Stimulated activated CD4-positive, alpha-beta T cell treated with anti-CD3 and anti-CD28 coated beads, TNF-alpha, amount 100 ng/mL, for 48 hours (primary cell): Measurements from ENCODE around the gene TNKS1BP1.
"Not testable (repeated sequence)": the region's sequence is repeated elsewhere in the genome, so short reads cannot be mapped to it uniquely, and the experiment has no call there.

Source experiments
- DNase-seq, 3 donors: peaks; one replicate each; pipeline ENCODE4 v3.0.0-alpha.2; 2020; ENCODE audit warnings: low read depth in 3 of 3

The TNKS1BP1 gene

GRCh38 chr11:57288771-57289579 is 35.8 kb downstream of the TNKS1BP1 start:
- DNase-seq = no peak

- no peak for DNase-seq
Observed at GRCh38 chr11:57287884-57288283, 36.9 kb downstream of the TNKS1BP1 start.

DNA sequence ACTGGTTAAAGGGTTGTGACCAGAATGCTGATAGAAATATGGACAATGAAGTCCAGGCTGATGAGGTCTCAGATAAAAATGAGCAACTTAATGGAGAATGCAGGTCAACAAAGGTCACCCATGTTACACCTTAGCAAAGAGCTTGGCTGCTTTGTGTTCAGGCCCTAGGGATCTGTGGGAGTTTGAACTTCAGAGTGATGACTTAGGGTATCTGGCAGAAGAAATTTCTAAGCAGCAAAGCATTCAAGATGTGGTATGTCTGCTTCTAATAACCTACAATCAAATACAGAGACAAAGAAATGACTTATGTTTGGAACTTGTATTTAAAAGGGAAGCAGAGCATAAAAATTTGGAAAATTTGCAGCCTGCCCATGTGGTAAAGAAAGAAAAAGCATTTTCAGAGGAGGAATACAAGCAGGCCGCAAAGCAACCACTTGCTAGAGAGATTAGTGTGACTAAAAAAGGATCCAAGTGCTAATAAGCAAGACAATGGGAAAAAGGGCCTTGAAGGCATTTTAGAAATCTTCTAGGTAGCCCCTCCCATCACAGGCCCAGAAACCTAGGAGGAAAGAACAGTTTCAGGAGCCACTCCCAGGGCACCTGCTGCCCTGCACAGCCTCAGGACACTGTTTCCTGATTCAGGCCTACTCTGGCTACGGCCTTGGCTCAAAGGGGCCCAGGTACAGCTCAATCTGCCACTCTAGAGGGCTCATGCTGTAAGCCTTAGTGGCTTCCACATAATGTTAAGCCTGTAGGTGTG is 41.3 kb downstream of the TNKS1BP1 start:
- no peak for DNase-seq

- DNase-seq = not testable (repeated sequence)
Observed at GRCh38 chr11:57281546-57281945, 43.2 kb downstream of the TNKS1BP1 start.

GRCh38 chr11:57279116-57279515 is 45.6 kb downstream of the TNKS1BP1 start:
- no peak for DNase-seq

DNA sequence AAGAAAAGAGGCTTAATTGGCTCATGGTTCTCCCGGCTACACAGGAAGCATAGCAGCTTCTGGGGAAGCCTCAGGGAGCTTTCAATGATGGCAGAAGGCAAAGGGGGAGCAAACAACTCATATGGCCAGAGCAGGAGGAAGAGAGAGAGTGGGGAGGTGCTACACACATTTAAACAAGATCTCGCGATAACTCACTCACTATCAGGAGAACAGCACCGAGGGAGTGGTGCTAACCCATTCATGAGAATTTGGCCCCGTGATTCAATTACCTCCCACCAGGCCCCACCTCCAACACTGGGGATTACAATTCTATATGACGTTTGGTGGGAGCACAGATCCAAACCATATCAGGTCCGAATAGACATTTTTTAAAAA is 46.0 kb downstream of the TNKS1BP1 start:
- DNase-seq = no peak

DNA sequence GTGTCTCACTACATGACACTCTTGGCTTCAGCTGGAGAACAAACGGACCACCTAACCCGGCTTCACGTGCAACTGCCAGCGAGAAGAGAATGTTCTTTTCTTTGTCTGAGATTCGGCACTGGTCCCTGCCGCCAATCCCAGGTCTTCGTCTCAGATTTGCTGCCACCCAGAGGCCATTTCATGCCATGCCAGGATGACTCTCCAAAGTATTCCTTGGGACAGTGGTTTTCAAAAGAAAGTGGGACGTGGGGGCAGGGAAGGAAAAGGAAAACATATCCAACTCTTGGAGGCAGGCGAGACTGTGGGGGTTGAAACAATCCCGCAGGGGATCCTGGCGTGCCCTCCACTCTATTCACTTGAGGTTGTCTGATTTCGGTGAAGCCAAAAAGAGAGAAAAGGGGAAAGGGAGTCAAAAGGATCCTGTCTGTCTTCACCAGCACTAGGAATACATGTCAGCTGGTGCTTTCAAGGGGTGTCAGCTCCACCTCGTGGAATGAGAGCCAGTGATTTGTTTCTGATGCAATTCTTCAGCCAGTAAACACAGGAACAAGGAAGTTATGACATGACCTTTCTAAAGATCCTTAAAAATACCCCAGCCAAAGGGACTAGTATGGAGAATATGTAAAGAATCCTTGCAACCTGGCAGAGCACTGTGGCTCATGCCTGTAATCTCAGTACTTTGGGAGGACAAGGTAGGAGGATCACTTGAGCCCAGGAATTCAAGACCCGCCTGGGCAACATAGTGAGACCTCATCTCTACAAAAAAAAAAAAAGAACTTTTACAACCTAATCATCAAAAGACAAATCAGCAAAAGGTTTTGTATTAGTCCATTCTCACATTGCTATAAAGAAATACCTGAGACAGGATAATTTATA is 46.7 kb downstream of the TNKS1BP1 start:
- peak in 2 of 3 donors; percentile 12 to 23 for DNase-seq

DNA sequence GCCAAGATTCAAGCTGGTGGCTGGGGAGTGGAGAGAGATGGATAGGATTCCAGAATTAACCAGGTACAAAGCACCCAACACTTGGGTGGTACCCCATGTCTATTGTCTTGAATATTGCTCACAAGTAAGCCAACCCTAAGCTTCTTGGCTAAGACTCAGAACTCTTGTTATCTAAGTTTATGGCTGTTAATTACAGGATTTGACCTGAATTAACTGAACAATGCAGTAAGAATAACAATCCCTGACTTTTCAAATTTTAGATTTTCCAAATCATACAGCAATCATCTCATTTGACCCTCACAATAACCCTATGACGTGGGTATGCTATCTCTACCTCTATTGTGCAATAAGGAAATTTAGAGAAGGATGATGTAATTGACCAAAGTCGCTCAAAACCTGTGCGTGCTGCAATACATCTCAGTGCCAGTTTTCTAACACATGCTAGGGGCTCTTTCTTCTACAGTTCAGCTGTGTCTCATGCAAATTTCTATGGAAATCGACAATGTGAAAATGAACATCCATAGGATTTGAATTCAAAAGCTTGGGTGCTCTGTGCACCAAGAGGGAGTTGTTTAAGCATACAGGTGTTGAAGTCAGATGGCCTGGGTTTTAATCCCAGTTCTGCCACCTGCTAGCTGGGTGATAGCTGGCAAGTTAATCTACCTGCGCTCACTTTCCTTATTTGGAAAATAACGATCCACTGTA is 47.6 kb downstream of the TNKS1BP1 start:
- DNase-seq = no peak

DNA sequence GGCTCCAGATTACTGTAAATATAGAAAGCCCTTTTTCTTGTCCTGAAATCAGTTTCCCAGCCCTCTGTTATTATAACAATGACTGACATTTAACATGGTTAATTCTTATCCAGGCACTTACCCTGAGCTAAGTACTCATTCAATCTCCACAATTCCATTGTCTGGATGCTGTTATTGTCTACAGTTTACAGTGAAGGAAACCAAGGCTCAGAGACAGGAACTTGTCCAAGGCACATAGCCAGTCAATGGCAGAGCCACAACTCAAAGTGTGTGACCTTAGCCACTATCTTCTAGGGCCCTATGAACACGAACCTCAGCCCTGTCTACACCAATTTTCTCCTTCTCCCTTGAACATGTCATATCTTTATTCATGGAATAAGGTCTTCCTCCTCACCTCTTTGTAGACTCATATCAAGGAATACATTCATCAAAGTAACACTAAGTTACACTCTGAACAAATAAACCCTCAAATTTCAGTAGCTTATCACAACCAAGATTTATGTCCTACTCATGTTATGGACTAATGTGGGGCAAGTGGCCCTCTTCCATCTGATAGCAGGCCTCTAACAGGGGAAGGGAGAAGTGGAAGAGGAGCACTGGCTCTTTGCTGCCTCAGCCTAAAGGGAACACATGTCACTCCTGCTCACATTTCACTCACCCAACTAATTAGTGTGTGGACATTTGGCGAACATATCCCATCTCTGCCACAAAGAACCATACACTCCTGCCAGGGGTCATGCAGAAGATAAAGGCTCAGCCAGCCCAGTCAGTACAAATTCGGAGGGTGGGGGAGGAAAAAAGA is 48.4 kb downstream of the TNKS1BP1 start:
- DNase-seq = no peak

DNA sequence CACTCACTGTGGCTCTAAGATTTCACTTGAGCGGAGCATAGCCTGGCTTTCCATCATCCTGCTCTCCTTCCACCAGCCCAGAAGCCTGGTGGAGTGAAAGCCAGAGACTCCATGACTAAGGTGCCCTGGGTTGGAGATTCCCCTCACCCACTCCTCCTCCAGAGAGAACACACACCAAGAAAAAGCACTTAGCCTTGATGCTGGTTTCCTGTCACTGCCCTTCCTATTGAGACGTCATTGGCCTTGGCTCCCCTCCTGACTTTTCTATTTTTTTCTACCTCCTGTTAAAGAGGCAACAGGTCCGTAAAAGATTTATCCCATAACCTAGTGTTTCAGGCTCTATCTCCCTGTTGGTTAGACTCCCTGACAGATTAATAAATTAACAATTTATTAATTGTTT is 49.2 kb downstream of the TNKS1BP1 start:
- DNase-seq = no peak

GRCh38 chr11:57274904-57275498 is 49.8 kb downstream of the TNKS1BP1 start:
- no peak for DNase-seq

DNA sequence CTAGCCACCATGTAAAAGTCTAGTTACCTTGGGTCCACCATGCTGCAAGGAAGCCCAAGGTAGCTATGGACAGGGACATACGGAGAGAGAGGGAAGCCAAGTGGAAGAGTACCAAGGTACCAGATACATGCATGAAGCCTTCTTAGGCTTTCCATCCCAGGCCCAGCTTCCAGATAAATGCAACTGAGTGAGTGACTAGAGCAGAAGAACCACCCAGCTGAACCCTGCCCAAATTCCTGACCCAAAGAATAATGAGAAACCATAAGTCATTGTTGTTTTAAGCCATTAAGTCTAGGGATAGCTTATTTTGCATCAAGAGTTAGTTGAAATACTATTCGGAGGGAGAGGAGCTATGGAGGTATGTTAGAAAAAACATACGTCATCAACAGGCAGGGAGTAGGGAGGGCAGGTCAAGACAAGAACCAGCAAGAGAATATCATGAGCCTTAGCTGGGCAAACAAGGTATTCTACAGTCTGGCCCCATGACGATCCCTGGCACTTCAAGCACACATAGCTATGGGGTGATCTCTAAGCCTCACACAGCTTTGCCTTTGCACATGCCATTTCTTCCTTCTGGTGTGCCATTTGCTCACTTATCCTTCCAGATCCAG is 51.2 kb downstream of the TNKS1BP1 start:
- DNase-seq = no peak

DNA sequence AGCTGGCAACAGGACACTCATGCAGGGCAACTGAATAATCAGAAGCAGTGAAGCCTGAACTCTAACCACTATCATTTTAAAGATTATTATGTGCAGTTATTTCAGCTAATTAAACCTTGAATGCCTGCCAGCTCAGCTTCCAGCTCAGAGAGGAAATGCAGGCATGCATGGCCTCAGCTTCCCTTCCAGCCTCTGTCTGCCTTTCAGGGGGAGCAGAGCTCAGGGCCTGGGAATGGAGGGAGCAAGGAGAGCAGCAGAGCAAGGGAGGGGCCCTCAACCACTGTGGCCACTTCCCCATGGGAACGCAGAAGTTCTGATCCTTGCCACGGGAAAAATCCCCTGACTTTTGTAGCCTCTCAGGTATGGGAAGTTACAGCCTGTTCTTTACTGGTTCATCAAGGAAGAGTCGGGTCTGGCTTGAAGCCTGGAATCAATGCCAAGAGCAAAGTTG is 55.2 kb downstream of the TNKS1BP1 start:
- no peak for DNase-seq

GRCh38 chr11:57266157-57266556 is 58.6 kb downstream of the TNKS1BP1 start:
- DNase-seq = no peak

DNA sequence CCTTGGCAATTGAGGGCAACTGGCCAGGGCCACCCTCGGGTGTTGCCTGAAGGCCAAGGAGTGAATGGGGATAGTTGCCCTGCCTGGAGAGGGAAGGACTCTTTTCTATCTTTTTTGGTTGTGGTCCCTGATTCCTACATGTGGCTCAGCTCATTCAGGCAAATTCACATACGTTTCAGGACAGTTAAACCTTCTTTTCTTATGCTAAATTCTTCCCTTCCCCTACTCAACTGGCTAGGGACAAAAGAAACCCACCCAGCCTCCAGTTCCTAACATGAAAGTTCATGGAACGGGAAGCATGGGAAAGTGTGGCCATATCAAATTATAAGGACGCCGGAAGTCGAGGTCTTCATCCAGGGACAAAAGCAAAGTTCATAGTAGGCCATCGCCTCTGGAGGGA is 61.4 kb downstream of the TNKS1BP1 start:
- DNase-seq = no peak

DNA sequence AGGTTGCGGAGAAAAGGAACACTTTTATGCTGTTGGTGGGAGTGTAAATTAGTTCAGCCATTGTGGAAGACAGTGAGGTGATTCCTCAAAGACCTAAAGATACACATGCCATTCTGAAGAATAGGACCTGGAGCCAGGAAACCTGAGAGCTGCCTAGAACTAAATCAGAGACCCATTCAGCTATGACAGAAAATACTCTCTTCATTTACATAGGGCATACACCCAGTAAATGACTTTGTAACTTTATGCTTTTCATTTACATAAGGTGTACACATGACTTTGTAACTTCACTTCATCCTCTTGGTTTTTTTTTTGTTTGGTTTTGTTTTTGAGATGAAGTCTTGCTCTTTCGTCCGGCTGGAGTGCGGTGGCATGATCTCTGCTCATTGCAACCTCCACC is 62.6 kb downstream of the TNKS1BP1 start:
- DNase-seq = no peak

DNA sequence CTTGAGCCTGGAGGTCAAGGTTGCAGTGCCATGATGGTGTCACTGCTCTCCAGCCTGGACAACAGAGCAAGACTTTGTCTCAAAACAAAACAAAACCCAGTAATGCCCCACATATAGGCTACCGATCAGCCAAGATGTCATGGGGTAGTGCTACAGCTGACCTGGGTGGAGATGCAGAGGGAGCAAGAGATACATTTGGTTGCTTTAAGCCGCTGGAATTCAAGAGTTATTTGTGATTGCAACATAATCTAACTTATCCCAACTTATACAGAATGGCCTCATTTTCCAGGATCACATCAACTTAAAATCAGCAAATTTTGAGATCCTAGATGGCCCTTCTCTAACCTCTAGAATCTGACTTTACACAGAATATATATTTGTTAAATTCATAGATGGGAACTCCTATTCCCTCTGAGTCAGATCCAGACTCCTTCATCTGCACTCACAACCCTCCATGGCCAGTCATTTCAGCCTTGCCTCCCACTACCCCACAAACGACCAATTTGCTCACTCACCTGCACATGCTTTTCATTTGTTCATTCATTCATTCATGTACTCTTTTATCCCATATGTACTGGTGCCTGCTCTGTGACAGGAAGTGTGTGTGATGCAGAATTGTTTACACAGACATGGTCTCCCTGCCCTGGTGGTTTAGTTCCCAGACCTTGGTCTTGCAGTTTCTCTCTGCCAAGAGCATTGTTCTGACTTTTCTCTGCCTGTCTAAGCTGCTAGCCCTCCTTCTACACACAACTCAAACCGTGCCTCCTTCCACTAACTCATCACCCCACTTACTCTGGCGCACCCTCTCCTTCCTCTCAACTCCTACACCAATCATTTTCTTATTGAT is 63.6 kb downstream of the TNKS1BP1 start:
- DNase-seq = no peak

- no peak for DNase-seq
Observed at GRCh38 chr11:57256119-57256518, 68.6 kb downstream of the TNKS1BP1 start.

DNA sequence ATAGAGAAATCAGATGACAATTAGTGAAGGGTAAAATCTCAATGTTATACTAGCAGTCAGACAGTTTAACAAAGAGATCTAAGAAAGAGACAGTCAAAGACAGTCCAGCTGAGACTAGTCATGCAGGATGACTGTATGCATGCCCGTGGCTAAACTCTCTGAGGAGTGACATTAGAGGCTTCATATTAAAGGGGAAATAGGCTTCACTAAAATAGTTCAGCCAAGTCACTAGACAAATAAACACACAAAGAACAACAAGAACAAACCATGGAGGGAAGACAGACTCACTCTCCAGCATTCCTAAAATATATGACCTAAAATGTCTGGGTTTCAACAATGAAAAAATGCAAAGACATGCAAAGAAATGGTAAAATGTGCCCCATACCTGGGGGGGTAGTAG is 69.1 kb downstream of the TNKS1BP1 start:
- no peak for DNase-seq
